Activated effector memory CD4-positive, alpha-beta T cell treated with anti-CD3 and anti-CD28 coated beads, Interleukin-2, amount 50 U/mL, for 16 hours (primary cell): ENCODE results near the gene AP1B1.

Source experiments
- DNase-seq: peaks from one replicate; pipeline ENCODE4 v3.0.0-alpha.2; 2020

Gene AP1B1

DNA sequence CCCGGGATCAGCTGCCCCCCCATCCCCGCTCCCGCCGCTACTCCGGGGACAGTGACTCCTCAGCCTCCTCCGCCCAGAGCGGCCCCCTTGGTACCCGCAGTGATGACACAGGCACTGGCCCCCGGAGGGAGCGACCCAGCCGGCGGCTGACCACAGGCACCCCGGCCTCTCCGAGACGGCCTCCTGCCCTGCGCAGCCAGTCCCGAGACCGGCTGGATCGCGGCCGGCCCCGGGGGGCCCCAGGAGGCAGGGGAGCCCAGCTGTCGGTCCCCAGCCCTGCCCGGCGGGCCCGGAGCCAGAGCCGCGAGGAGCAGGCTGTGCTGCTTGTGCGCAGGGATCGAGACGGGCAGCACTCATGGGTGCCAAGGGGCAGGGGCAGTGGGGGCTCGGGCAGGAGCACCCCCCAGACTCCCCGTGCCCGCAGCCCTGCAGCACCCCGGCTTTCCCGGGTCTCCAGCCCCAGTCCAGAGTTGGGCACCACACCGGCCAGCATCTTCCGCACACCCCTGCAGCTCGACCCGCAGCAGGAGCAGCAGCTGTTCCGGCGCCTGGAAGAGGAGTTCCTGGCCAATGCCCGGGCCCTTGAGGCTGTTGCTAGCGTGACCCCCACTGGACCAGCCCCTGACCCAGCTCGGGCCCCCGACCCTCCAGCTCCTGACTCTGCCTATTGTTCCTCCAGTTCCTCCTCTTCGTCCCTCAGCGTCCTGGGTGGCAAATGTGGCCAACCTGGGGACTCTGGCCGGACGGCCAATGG lies 76.7 kb downstream of the AP1B1 start:
- peak; percentile 57 for DNase-seq

DNA sequence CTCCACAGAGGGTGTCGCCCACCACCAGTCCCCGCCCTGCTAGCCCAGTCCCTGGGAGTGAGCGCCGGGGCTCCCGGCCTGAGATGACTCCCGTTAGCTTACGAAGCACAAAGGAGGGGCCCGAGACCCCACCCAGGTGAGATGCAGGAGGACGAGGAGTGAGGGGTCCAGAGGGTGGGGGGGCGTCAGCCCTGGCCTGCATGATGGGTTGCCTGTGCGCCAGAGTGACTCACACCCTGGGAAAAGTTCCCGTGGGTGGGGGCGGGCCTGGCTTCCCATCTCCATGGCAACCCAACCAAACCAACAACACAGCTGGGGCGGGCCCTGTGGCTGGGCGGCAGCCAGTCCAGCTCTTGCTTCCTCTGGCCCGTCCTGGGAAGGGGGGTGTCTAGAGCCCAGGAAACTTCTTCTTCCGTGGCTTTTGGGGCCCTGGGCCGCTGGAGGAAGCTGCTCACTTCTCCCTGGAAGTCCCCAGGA lies 77.5 kb downstream of the AP1B1 start:
- DNase-seq = peak; percentile 84

- peak; percentile 60 for DNase-seq
These were observed 78.1 kb downstream of the AP1B1 start for GRCh38 chr22:29310065-29310862.

- DNase-seq = peak; percentile 58
These were observed 78.9 kb downstream of the AP1B1 start for GRCh38 chr22:29309332-29310064.

DNA sequence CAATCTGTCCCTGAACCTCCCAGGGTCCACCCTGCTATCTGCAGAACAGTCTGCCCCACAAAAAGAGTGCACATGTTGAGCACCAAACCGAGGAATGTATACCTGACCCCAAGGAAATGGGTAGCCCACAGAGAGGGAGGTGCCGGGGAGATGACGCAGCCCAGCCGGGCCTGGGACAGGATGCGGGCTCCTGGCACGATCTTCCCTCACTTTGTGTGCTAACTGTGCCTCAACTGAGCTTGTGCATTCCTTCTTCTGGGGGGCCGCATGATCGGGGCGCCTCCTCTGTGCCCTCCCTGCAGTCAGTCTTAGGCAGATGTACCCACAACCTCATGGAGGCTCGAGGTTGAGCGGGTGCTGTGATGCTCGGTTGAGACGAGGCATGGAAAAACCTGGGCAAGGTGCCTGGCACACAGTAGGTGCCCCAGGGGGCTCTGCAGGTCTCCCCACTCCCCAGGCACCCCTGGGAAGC lies 79.5 kb downstream of the AP1B1 start:
- peak; percentile 67 for DNase-seq

DNA sequence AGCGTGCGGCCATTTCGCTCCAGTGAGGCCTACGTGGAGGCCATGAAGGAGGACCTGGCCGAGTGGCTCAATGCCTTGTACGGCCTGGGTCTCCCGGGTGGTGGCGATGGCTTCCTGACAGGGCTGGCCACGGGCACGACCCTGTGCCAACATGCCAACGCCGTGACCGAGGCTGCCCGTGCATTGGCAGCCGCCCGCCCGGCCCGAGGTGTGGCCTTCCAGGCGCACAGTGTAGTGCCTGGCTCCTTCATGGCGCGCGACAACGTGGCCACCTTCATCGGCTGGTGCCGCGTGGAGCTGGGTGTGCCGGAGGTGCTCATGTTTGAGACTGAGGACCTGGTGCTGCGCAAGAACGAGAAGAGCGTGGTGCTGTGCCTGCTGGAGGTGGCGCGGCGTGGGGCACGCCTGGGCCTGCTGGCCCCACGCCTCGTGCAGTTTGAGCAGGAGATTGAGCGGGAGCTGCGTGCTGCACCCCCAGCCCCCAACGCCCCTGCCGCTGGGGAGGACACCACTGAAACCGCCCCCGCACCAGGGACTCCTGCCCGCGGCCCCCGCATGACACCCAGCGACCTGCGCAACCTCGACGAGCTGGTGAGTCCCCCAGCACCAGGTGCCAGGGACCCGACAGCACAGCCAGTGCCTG lies 80.1 kb downstream of the AP1B1 start:
- DNase-seq = peak; percentile 61

DNA sequence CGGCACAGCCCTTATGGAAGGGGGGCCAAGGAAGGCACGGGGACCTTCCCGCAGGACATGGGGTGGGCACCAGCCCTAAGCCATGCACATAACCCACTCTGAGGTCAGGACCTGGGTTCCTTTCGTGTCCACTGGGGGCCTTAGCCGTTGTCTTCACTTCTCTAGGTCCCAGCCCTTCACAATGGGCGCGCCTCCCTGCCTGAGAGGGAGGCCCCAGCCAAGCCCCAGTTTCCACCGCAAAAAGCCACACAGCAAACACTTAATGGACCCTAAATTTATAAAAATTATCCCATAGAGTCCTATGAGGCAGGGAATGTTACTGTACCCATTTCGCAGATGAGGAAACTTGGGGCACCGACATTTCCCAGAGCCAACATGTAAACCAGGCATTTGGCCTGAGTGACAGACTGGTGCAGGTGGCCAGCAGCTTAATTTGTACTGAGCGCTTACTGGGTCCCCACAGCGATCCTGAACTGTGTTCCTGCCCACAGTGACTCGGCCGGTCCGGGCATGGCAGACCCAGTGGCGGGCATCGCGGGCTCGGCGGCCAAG lies 80.7 kb downstream of the AP1B1 start:
- DNase-seq = no peak

DNA sequence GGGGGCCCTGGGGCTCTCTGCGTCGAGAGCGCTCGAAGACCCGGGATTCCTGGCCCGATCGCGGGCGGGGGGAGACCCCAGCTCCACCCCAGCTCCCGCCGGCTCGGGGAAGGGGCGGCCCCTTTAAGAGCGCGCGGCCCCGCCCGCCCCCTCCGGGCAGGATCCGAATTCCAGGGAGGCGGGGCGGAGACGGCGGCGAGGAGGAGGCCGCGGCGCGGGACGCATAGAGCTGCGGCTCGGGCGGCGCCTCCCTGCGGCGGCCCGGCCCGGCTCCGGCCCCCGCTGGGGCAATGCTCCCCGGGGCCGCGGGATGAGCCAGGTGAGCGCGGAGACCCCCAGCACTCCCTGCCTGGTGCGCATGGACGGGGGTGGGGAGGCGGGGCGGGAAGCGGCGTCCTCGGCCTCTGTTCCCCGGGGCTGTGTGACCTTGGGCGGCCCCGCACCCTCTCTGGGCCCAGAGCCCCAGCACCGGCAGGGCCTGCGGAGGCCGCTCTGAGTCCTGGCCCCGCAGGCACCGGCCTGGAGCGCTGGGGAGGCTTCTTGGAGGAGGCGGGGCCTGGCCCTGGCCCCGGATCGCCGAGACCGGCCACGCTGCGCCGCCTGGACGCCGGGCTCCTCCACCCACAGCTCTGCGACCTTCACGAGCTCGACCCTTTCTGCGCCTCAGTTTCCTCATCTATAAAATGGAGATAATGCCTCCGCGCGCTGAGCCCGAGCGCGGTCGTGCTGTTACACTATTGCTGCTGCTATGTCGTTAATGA lies 81.4 kb downstream of the AP1B1 start:
- peak; percentile 79 for DNase-seq

- DNase-seq = peak; percentile 77
These were observed 82.1 kb downstream of the AP1B1 start, which contains the start of gene GAS2L1 for GRCh38 chr22:29306175-29306834. TSS of gene GAS2L1 (plus strand) at chr22:29306650. CDS start at chr22:29308106, 1,456 bp downstream.

- no peak for DNase-seq
These were observed 82.6 kb downstream of the AP1B1 start for GRCh38 chr22:29305836-29306174.

DNA sequence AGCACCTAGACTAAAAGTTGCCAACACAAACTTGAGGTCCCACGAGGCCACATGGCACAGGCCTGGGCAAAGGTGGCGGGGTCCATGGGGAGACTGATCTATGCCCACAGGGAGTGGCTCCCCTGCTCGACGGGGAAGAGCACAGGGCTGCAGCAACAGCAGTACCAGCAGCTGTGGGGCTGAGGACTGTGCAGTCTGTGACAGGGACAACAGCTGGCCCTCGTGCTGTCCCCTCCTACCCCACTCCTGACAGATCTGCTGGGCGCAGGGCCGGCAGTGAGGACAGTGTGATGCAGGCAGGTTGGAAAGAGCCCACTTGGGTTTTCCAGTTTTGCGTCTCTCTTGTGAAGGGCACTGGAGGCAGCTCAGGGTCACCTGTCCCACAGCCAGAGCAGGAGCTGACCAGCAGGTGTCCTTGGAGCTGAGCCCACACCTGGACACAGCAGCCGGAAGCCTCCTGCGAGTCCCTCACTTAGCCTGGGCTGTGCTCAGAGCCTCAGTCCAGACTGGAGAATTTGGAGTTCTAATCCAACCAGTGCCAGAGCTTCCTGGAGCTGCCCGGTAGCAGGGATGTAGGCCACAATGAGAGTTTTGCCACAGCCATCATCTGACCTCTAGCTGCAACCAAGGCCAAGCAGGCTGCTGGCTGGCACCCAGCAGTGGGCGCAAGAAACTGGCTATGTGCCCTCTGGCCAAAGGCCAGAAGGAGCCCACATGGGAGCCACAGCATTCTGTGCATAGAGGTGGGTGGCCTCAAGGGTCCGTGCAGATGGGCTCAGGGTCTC lies 85.5 kb downstream of the AP1B1 start:
- peak; percentile 62 for DNase-seq

GRCh38 chr22:29302402-29302680 lies 86.0 kb downstream of the AP1B1 start:
- DNase-seq = no peak

DNA sequence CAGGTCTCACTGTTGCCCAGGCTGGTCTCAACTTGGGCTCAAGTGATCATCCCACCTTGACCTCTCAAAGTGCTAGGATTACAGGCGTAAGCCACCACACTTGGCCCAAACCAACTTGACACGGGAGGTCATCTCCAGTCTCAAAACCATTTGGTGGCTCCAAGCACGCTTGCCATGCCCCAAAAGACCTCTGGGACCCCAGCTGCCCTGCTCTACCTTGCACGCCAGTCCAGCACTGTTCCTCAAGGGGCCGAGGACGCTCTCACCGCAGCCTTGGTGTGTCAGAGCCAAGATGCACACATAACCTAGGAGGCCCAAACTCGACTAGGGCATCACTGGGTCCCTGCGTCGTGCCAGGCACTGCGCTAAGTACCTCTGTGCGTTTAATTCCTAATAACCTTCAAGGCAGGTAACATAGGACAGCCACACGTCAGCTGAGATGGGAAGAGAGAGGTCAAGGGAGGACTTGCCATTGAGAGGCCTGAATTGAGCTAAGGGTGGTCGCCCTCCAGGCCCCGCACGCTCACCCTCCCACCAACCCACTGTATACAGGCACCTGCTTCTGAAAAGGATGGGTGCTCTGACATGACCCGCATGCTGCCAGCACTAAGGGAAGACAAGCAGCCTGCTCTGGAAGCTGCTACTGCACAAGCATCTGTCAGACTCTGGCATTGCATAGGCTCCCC lies 86.5 kb downstream of the AP1B1 start:
- peak; percentile 56 for DNase-seq

- peak; percentile 62 for DNase-seq
These were observed 87.4 kb downstream of the AP1B1 start for GRCh38 chr22:29300807-29301601.

GRCh38 chr22:29300467-29300806 lies 87.9 kb downstream of the AP1B1 start:
- peak; percentile 51 for DNase-seq

DNA sequence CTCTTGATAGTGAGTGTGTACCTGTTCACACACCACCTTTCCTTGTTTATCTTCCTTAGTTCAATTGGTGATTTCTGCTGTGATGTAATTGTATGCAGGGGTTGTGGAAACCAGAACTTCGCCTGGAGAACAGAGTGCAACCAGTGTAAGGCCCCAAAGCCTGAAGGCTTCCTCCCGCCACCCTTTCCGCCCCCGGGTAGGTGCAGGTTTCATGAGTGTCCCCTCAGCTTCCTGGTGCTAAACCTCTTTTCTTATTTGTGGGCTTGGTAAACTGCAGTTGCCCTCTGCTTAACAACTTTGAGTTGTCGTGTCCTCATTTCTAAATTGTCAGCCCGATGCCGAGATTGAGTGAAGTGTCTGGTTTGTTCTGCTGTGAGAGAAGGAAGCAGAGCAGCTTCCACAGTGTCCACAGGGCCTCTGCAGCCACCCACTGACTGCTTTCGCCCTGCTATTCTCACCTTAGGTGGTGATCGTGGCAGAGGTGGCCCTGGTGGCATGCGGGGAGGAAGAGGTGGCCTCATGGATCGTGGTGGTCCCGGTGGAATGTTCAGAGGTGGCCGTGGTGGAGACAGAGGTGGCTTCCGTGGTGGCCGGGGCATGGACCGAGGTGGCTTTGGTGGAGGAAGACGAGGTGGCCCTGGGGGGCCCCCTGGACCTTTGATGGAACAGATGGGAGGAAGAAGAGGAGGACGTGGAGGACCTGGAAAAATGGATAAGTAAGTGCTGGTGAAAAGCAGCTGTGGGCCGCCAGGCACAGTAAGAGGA lies 89.1 kb downstream of the AP1B1 start:
- DNase-seq = peak; percentile 57

DNA sequence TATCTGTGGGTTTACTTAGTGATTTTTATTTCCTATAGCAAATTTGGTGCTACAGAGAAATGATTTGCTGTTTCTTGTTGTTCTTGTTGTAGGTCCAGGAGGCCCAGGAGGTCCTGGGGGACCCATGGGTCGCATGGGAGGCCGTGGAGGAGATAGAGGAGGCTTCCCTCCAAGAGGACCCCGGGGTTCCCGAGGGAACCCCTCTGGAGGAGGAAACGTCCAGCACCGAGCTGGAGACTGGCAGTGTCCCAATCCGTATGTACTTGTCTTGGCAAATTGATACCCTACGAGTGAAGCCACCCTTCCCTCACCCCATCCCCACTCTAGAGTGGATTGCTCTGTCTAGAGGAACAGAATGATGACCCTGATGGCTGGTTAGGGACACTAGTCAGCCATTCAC lies 89.7 kb downstream of the AP1B1 start:
- DNase-seq = peak; percentile 42

- no peak for DNase-seq
These were observed 96.0 kb downstream of the AP1B1 start for GRCh38 chr22:29292379-29292778.
